Mesenchymal stem cell (in vitro differentiated cells and primary cell): ENCODE results near the gene HCRTR2. TPM values are rescaled to one million over a fixed set of nuclear protein-coding genes. Genes with fewer than 3 reads are reported as not detected.

Experiments
- DNase-seq: peaks from one replicate; pipeline ENCODE4 v3.0.0-alpha.2; 2013
- H2AFZ ChIP-seq: one replicate; pipeline ENCODE4 v1.6.1; 2013; ENCODE audit warnings: low read depth, mild to moderate bottlenecking, control low read depth, inconsistent platforms, low read length, moderate library complexity
- H2AK5ac ChIP-seq: 2 replicates; pipeline ENCODE4 v1.6.1; 2013; ENCODE audit warnings: low read length, moderate library complexity, mild to moderate bottlenecking, inconsistent platforms; ENCODE audit not compliant: severe bottlenecking
- H2BK120ac ChIP-seq: one replicate; pipeline ENCODE4 v1.6.1; 2013; ENCODE audit warnings: low read depth, mild to moderate bottlenecking, inconsistent platforms, low read length, moderate library complexity
- H2BK12ac ChIP-seq, 2 experiments: one replicate each; pipeline ENCODE4 v1.6.1; 2013; ENCODE audit warnings: inconsistent platforms in 2 of 2, low read length in 2 of 2, mild to moderate bottlenecking in 2 of 2, moderate library complexity in 2 of 2, control low read depth in 1 of 2
- H2BK15ac ChIP-seq: one replicate; pipeline ENCODE4 v1.6.1; 2013; ENCODE audit warnings: mild to moderate bottlenecking, low read depth, inconsistent platforms; ENCODE audit not compliant: poor library complexity, severe bottlenecking
- H2BK5ac ChIP-seq: 2 replicates; pipeline ENCODE4 v1.6.1; 2013; ENCODE audit warnings: low read depth, mild to moderate bottlenecking, low read length, control low read depth, inconsistent platforms; ENCODE audit not compliant: poor library complexity, severe bottlenecking
- H3K14ac ChIP-seq, 2 experiments: one replicate each; pipeline ENCODE4 v1.6.1; 2013; ENCODE audit warnings: inconsistent platforms in 2 of 2, low read length in 2 of 2, control low read depth in 1 of 2, mild to moderate bottlenecking in 1 of 2, moderate library complexity in 1 of 2
- H3K18ac ChIP-seq, 2 experiments: one replicate each; pipeline ENCODE4 v1.6.1; 2013; ENCODE audit warnings: inconsistent platforms in 2 of 2, low read length in 2 of 2, control low read depth in 1 of 2, low read depth in 1 of 2, mild to moderate bottlenecking in 1 of 2
- H3K23ac ChIP-seq, 2 experiments: one replicate each; pipeline ENCODE4 v1.6.1; 2013; ENCODE audit warnings: inconsistent platforms in 2 of 2, low read length in 2 of 2, mild to moderate bottlenecking in 2 of 2, moderate library complexity in 2 of 2, control low read depth in 1 of 2
- H3K27ac ChIP-seq: 2 replicates; pipeline ENCODE4 v1.5.1; 2013; ENCODE audit warnings: mild to moderate bottlenecking, moderate library complexity, low read length, control low read depth, inconsistent platforms; ENCODE audit not compliant: poor library complexity, severe bottlenecking
- H3K27me3 ChIP-seq, 2 experiments: 2 replicates each; pipeline versions ENCODE4 v1.6.1 to v1.7.0; 2013; ENCODE audit warnings: low read length in 2 of 2, mild to moderate bottlenecking in 2 of 2, moderate library complexity in 2 of 2, control low read depth in 1 of 2, inconsistent platforms in 1 of 2; ENCODE audit not compliant: control insufficient read depth in 1 of 2, insufficient read depth in 1 of 2
- H3K36me3 ChIP-seq, 2 experiments: 2 replicates each; pipeline versions ENCODE4 v1.6.1 to v1.7.0; 2013; ENCODE audit warnings: low read length in 2 of 2, control low read depth in 1 of 2, inconsistent platforms in 1 of 2, low read depth in 1 of 2, mild to moderate bottlenecking in 1 of 2; ENCODE audit not compliant: insufficient read depth in 2 of 2, control insufficient read depth in 1 of 2
- H3K4ac ChIP-seq, 2 experiments: one replicate each; pipeline ENCODE4 v1.6.1; 2013; ENCODE audit warnings: inconsistent platforms in 2 of 2, low read length in 2 of 2, mild to moderate bottlenecking in 2 of 2, moderate library complexity in 2 of 2, control low read depth in 1 of 2, low read depth in 1 of 2
- H3K4me1 ChIP-seq: 2 replicates; pipeline ENCODE4 v1.6.1; 2013; ENCODE audit warnings: low read depth, low read length, control low read depth; ENCODE audit not compliant: control insufficient read depth, insufficient read depth
- H3K4me2 ChIP-seq: 2 replicates; pipeline ENCODE4 v1.6.1; 2013; ENCODE audit warnings: low read length, mild to moderate bottlenecking, inconsistent platforms; ENCODE audit not compliant: poor library complexity, severe bottlenecking
- H3K4me3 ChIP-seq, 2 experiments: 2 replicates each; pipeline versions ENCODE4 v1.5.1 to v1.7.0; 2013; ENCODE audit warnings: low read length in 2 of 2, mild to moderate bottlenecking in 2 of 2, control low read depth in 1 of 2, low read depth in 1 of 2; ENCODE audit not compliant: insufficient read depth in 1 of 2
- H3K79me1 ChIP-seq: replicated peaks from 2 replicates; pipeline ENCODE4 v1.6.1; 2013; ENCODE audit warnings: mild to moderate bottlenecking, control low read depth, low read length, inconsistent platforms; ENCODE audit not compliant: poor library complexity, severe bottlenecking
- H3K9ac ChIP-seq: 2 replicates; pipeline ENCODE4 v1.7.0; 2013; ENCODE audit warnings: mild to moderate bottlenecking, low read length, moderate library complexity
- H3K9me3 ChIP-seq: 2 replicates; pipeline ENCODE4 v1.7.0; 2013; ENCODE audit warnings: mild to moderate bottlenecking, low read length; ENCODE audit not compliant: control insufficient read depth
- H4K8ac ChIP-seq: one replicate; pipeline ENCODE4 v1.6.1; 2013; ENCODE audit warnings: inconsistent platforms, mild to moderate bottlenecking, low read length, moderate library complexity
- H4K91ac ChIP-seq: one replicate; pipeline ENCODE4 v1.6.1; 2013; ENCODE audit warnings: mild to moderate bottlenecking, low read length, inconsistent platforms
- WGBS: methylation state at CpG from one replicate; pipeline ENCODE4 v1.1.7; 2013; ENCODE audit warnings: mixed read lengths; 5-methylcytosine and 5-hydroxymethylcytosine counted together
- polyA plus RNA-seq, 2 experiments: library from polyadenylated mRNA; stranded (reverse); fragments of 200-250 nt; gene quantifications; one replicate each; pipeline ENCODE4 v1.2.3, GENCODE V29; 2013

The HCRTR2 gene
- polyA plus RNA-seq (2013, experiment 1 of 2): not detected
- polyA plus RNA-seq (2013, experiment 2 of 2): 0.05 TPM

- H3K27me3 ChIP-seq: peaks cover 21 to 42% of the 10 kb centered on the region in 2 experiments
- H3K4me2 ChIP-seq: peak within 1 kb of the TSS; percentile 87
- peak within 1 kb of the TSS; percentile 43 to 55 for H3K4me3 ChIP-seq
- no peak within 1 kb of the TSS for H3K14ac ChIP-seq
- no peak within 1 kb of the TSS for H3K27ac ChIP-seq
- H4K8ac ChIP-seq: no peak within 1 kb of the TSS
- H2BK120ac ChIP-seq: no peak within 1 kb of the TSS
- H4K91ac ChIP-seq: no peak within 1 kb of the TSS
- H3K4ac ChIP-seq: no peak within 1 kb of the TSS
- H2AK5ac ChIP-seq: no peak within 1 kb of the TSS
- H3K9ac ChIP-seq: no peak within 1 kb of the TSS
- WGBS: 3% methylated on average over 37 of the region's 42 CpGs
- no peaks in the 10 kb centered on the region for H3K9me3 ChIP-seq
- no peaks in the 10 kb centered on the region for H3K36me3 ChIP-seq
- peak within 1 kb of the TSS in 1 of 2 experiments; percentile 83 for H3K23ac ChIP-seq
- H2BK12ac ChIP-seq: no peak within 1 kb of the TSS
- H2AFZ ChIP-seq: no peak within 1 kb of the TSS
- no peak for DNase-seq
- no peak within 1 kb of the TSS for H3K18ac ChIP-seq
- peaks cover 10% of the 10 kb centered on the region for H3K4me1 ChIP-seq
- no peak within 1 kb of the TSS for H2BK5ac ChIP-seq
- H2BK15ac ChIP-seq: no peak within 1 kb of the TSS
- H3K79me1 ChIP-seq: no peaks in the 10 kb centered on the region
These were observed at the start of gene HCRTR2 for GRCh38 chr6:55174211-55175026. Gene HCRTR2, plus strand, starts transcription at chr6:55174515. Its CDS starts 73 bp downstream, at chr6:55174588.

GRCh38 chr6:55130806-55131324 is 43.5 kb upstream of the HCRTR2 start:
- H3K4ac ChIP-seq: no peak overlapping the region
- H3K4me2 ChIP-seq: no peak overlapping the region
- no peak overlapping the region for H3K4me3 ChIP-seq
- no peak overlapping the region for H3K23ac ChIP-seq
- no peaks in the 10 kb centered on the region for H3K9me3 ChIP-seq
- no peak overlapping the region for H2AK5ac ChIP-seq
- no peaks in the 10 kb centered on the region for H3K27me3 ChIP-seq
- no peak overlapping the region for H3K9ac ChIP-seq
- no peak overlapping the region for H3K14ac ChIP-seq
- H3K27ac ChIP-seq: no peak overlapping the region
- no peaks in the 10 kb centered on the region for H3K79me1 ChIP-seq
- no peak overlapping the region for H2BK15ac ChIP-seq
- no peaks in the 10 kb centered on the region for H3K36me3 ChIP-seq
- no peak overlapping the region for H2BK120ac ChIP-seq
- no peak for DNase-seq
- no peak overlapping the region for H3K18ac ChIP-seq
- H3K4me1 ChIP-seq: no peaks in the 10 kb centered on the region
- no peak overlapping the region for H2AFZ ChIP-seq
- H4K91ac ChIP-seq: no peak overlapping the region
- H4K8ac ChIP-seq: no peak overlapping the region
- H2BK5ac ChIP-seq: no peak overlapping the region
- H2BK12ac ChIP-seq: no peak overlapping the region

- no peak overlapping the region for H2BK12ac ChIP-seq
- H3K4me3 ChIP-seq: no peak overlapping the region
- H3K4ac ChIP-seq: no peak overlapping the region
- no peak overlapping the region for H4K91ac ChIP-seq
- no peak overlapping the region for H2BK15ac ChIP-seq
- H4K8ac ChIP-seq: no peak overlapping the region
- no peak overlapping the region for H3K9ac ChIP-seq
- H3K14ac ChIP-seq: no peak overlapping the region
- H3K4me1 ChIP-seq: no peaks in the 10 kb centered on the region
- no peaks in the 10 kb centered on the region for H3K36me3 ChIP-seq
- no peaks in the 10 kb centered on the region for H3K9me3 ChIP-seq
- H3K27me3 ChIP-seq: no peaks in the 10 kb centered on the region
- no peak overlapping the region for H3K4me2 ChIP-seq
- H2AK5ac ChIP-seq: no peak overlapping the region
- H2BK5ac ChIP-seq: no peak overlapping the region
- no peak overlapping the region for H3K27ac ChIP-seq
- H3K79me1 ChIP-seq: no peaks in the 10 kb centered on the region
- no peak overlapping the region for H2AFZ ChIP-seq
- DNase-seq: peak; percentile 14
- H3K18ac ChIP-seq: no peak overlapping the region
- no CpG with 5 or more reads among the region's 1 CpG for WGBS
- H2BK120ac ChIP-seq: no peak overlapping the region
- H3K23ac ChIP-seq: no peak overlapping the region
These were observed 42.7 kb upstream of the HCRTR2 start for GRCh38 chr6:55131616-55132015.

- Histone ChIP-seq H3K18ac (no peak overlapping the region), H2AK5ac (no peak overlapping the region), H2BK15ac (no peak overlapping the region), H3K4me1 (no peaks in the 10 kb centered on the region), H3K36me3 (no peaks in the 10 kb centered on the region), H3K4me3 (no peak overlapping the region), H4K91ac (no peak overlapping the region), H3K4me2 (no peak overlapping the region), H3K79me1 (no peaks in the 10 kb centered on the region), H3K23ac (no peak overlapping the region), H4K8ac (no peak overlapping the region), H2BK12ac (no peak overlapping the region), H2BK5ac (no peak overlapping the region), H3K27ac (no peak overlapping the region), H3K9me3 (no peaks in the 10 kb centered on the region), H2AFZ (no peak overlapping the region), H2BK120ac (no peak overlapping the region), H3K14ac (no peak overlapping the region), H3K4ac (no peak overlapping the region), H3K9ac (no peak overlapping the region), H3K27me3 (no peaks in the 10 kb centered on the region)
- DNase-seq: no peak
These were observed 37.4 kb upstream of the HCRTR2 start for GRCh38 chr6:55136916-55137315.
